Peyer's patch (tissue), 4 donors: ENCODE measurements around the gene EXD2. TPM values are rescaled to one million over a fixed set of nuclear protein-coding genes. Genes with fewer than 3 reads are reported as not detected.

ENCODE experiments used
- DNase-seq, 3 donors: peaks; one replicate each; pipeline ENCODE4 v3.0.0-alpha.2; 2017 to 2019
- H3K27ac ChIP-seq, 4 donors: fragments of 200-600 bp; sonication (generic); one replicate each; pipeline ENCODE4 v1.5.1; 2016 to 2019
- H3K27me3 ChIP-seq, 2 donors: fragments of 200-600 bp; sonication (generic); one replicate each; pipeline ENCODE4 v1.5.1; 2019
- H3K36me3 ChIP-seq, 3 donors: fragments of 200-600 bp; sonication (generic); one replicate each; pipeline ENCODE4 v1.5.1; 2016 to 2019
- H3K4me1 ChIP-seq, 4 donors: fragments of 200-600 bp; sonication (generic); one replicate each; pipeline ENCODE4 v1.5.1; 2016 to 2019
- H3K4me3 ChIP-seq, 4 donors: fragments of 200-600 bp; sonication (generic); 1 replicate in 3 of 4; 2 replicates in 1 of 4; pipeline ENCODE4 v1.5.1; 2016 to 2019; ENCODE audit warnings: mild to moderate bottlenecking in 1 of 4
- H3K9me3 ChIP-seq, 4 donors: fragments of 200-600 bp; sonication (generic); one replicate each; pipeline ENCODE4 v1.5.1; 2016 to 2019; ENCODE audit warnings: mild to moderate bottlenecking in 1 of 4
- CTCF ChIP-seq, 6 experiments: fragments of 450-650 bp in 4 of 6; fragments of 200-600 bp in 2 of 6; sonication (generic) in 1 of 6; IDR thresholded peaks; one replicate each; pipeline ENCODE4 v1.5.1; 2017 to 2019; ENCODE audit warnings: antibody characterized with exemption in 6 of 6, mild to moderate bottlenecking in 3 of 6, moderate library complexity in 1 of 6
- POLR2A ChIP-seq, 2 donors: fragments of 450-650 bp; IDR thresholded peaks; one replicate each; pipeline ENCODE4 v1.5.1; 2017; ENCODE audit warnings: antibody characterized with exemption in 2 of 2, mild to moderate bottlenecking in 2 of 2, moderate library complexity in 2 of 2
- total RNA-seq, 4 donors: library from RNA; depleted of rRNA; stranded (reverse); fragments of >200 nt; gene quantifications; one replicate each; pipeline ENCODE4 v1.1.0, GENCODE V29; 2016

EXD2 gene
- total RNA-seq, 4 donors from 2014 or later: 12.1 to 19.2 (median 15.2) TPM

- H3K9me3 ChIP-seq: no peaks in the 10 kb centered on the region
- H3K27ac ChIP-seq: no peak overlapping the region
- H3K36me3 ChIP-seq: no peaks in the 10 kb centered on the region
- peaks cover 0 to 17% (median 0%) of the 10 kb centered on the region in 4 donors for H3K4me1 ChIP-seq
- H3K27me3 ChIP-seq: no peaks in the 10 kb centered on the region
- TF ChIP-seq POLR2A (IDR thresholded peaks at IDR 0.05) (no peak), CTCF (IDR thresholded peaks at IDR 0.05) (no peak)
- no peak for DNase-seq
- no peak overlapping the region for H3K4me3 ChIP-seq
Observed at GRCh38 chr14:69285661-69286255, 94.5 kb downstream of the EXD2 start.

DNA sequence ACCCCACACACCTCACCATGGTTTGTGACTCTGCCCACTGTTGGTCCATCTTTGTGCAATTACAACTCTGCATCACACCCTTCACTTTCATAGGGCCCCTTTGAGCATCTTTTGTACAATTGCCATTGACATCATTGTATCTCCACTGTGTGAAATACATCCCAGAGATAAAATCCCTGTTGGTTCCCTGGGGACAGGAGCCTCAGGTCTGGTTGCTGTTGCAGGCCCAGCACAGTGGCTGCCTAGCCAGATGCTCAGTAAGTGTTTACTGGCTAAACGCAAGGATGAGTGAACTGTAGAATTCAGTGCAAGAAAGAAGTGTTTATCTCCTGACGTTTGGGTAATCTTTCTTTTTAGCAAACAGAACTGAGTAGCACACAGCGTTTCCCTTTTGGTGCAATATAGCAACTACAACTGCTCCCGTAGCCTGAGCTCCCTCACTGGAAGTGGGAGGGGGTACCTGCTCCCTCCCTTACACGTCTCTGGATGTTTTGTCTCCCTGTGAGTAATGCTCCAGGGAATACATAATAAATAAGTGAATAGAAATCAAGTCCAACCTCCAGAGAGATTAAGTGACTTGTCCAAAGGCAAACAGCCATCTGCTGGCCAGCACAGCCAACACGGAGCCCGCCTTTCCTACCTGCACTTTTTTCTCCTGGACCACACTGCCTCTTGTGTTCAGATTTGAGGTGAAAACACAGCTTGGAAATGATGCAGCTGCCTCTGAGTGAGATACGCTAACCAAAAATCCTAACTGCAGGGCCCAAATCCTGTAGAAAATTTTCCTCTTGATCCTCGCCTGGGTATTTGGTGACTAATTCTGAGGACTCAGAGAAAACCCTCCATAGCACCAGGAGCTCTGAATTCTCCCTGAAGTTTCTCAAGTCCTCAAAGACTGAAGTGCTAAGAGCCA is 96.1 kb downstream of the EXD2 start:
- Histone ChIP-seq H3K4me3 (no peak overlapping the region), H3K27ac (peak overlapping the region; percentile 16 to 50 (median 38)), H3K9me3 (no peaks in the 10 kb centered on the region), H3K27me3 (no peaks in the 10 kb centered on the region), H3K36me3 (no peaks in the 10 kb centered on the region), H3K4me1 (peaks cover 0 to 17% (median 0%) of the 10 kb centered on the region in 4 donors)
- TF ChIP-seq CTCF (IDR thresholded peaks at IDR 0.05): no peak
- DNase-seq: no peak

GRCh38 chr14:69288011-69288771 is 96.9 kb downstream of the EXD2 start:
- Histone ChIP-seq H3K36me3 (no peaks in the 10 kb centered on the region), H3K4me3 (no peak overlapping the region), H3K27me3 (no peaks in the 10 kb centered on the region), H3K4me1 (peaks cover 0 to 17% (median 0%) of the 10 kb centered on the region in 4 donors), H3K9me3 (no peaks in the 10 kb centered on the region), H3K27ac (peak overlapping the region; percentile 16 to 50 (median 38))
- peak in 1 of 3 donors; percentile 54 for DNase-seq
- peak in 2 of 6 experiments; percentile 40 to 41 for TF ChIP-seq CTCF (IDR thresholded peaks at IDR 0.05)
- TF ChIP-seq POLR2A (IDR thresholded peaks at IDR 0.05): no peak

- Histone ChIP-seq H3K27ac (peak overlapping the region in 2 of 4 donors; percentile 22 to 38), H3K9me3 (no peaks in the 10 kb centered on the region), H3K4me1 (peaks cover 0 to 17% (median 0%) of the 10 kb centered on the region in 4 donors), H3K27me3 (no peaks in the 10 kb centered on the region), H3K36me3 (no peaks in the 10 kb centered on the region), H3K4me3 (no peak overlapping the region)
- no peak for DNase-seq
- TF ChIP-seq POLR2A (IDR thresholded peaks at IDR 0.05): no peak
- TF ChIP-seq CTCF (IDR thresholded peaks at IDR 0.05): no peak
Observed at GRCh38 chr14:69288956-69289705, 97.8 kb downstream of the EXD2 start.
